Ishikawa (cell line): ENCODE data around the gene FETUB.

ENCODE experiments used
- CEBPB ChIP-seq: IDR thresholded peaks from 2 replicates; pipeline ENCODE4 v1.6.1; 2012
- CREB1 ChIP-seq: IDR thresholded peaks from 2 replicates; pipeline ENCODE4 v1.6.1; 2012; ENCODE audit warnings: low read depth
- EGR1 ChIP-seq: IDR thresholded peaks from 2 replicates; pipeline ENCODE4 v1.6.1; 2012
- EP300 ChIP-seq: IDR thresholded peaks from 2 replicates; pipeline ENCODE4 v1.6.1; 2012; ENCODE audit warnings: borderline replicate concordance
- FOXM1 ChIP-seq: IDR thresholded peaks from 2 replicates; pipeline ENCODE4 v1.6.1; 2012; ENCODE audit warnings: low read depth, borderline replicate concordance
- MAX ChIP-seq: IDR thresholded peaks from 2 replicates; pipeline ENCODE4 v1.6.1; 2012
- NFIC ChIP-seq: IDR thresholded peaks from 2 replicates; pipeline ENCODE4 v1.6.1; 2012
- RAD21 ChIP-seq: IDR thresholded peaks from 2 replicates; pipeline ENCODE4 v1.6.1; 2012; ENCODE audit warnings: low read depth
- REST ChIP-seq: IDR thresholded peaks from 2 replicates; pipeline ENCODE4 v1.6.1; 2012; ENCODE audit warnings: low read depth, mild to moderate bottlenecking
- TAF1 ChIP-seq: IDR thresholded peaks from 2 replicates; pipeline ENCODE4 v1.6.1; 2012; ENCODE audit warnings: low read depth, mild to moderate bottlenecking
- TCF12 ChIP-seq: IDR thresholded peaks from 2 replicates; pipeline ENCODE4 v1.6.1; 2012; ENCODE audit warnings: low read depth
- TEAD4 ChIP-seq: IDR thresholded peaks from 2 replicates; pipeline ENCODE4 v1.6.1; 2012
- USF1 ChIP-seq: IDR thresholded peaks from 2 replicates; pipeline ENCODE4 v1.6.1; 2012
- YY1 ChIP-seq: IDR thresholded peaks from 2 replicates; pipeline ENCODE4 v1.6.1; 2012; ENCODE audit warnings: low read depth
- ZBTB7A ChIP-seq: IDR thresholded peaks from 2 replicates; pipeline ENCODE4 v1.6.1; 2012; ENCODE audit warnings: low read depth

Gene FETUB

GRCh38 chr3:186694288-186695032, 54.3 kb downstream of the FETUB start:
- TF ChIP-seq TAF1 (no peak), MAX (no peak), TCF12 (no peak), RAD21 (no peak), FOXM1 (no peak), EGR1 (no peak), TEAD4 (no peak), NFIC (no peak), YY1 (no peak), CREB1 (no peak), CEBPB (no peak), EP300 (no peak), USF1 (no peak)

- TF ChIP-seq RAD21 = no peak
- no peak for TF ChIP-seq YY1
- no peak for TF ChIP-seq CEBPB
- TF ChIP-seq TCF12 = no peak
- no peak for TF ChIP-seq CREB1
- TF ChIP-seq ZBTB7A = no peak
- no peak for TF ChIP-seq EP300
- no peak for TF ChIP-seq REST
These were observed 56.3 kb downstream of the FETUB start for GRCh38 chr3:186696522-186696921.

- TF ChIP-seq REST (no peak), YY1 (no peak), TCF12 (no peak), CREB1 (no peak), TAF1 (no peak), MAX (no peak), FOXM1 (no peak), TEAD4 (no peak), EP300 (no peak), CEBPB (no peak), RAD21 (no peak), ZBTB7A (no peak), NFIC (no peak), USF1 (no peak), EGR1 (no peak)
These were observed 57.3 kb downstream of the FETUB start for GRCh38 chr3:186697510-186697909.

- no peak for TF ChIP-seq NFIC
- no peak for TF ChIP-seq RAD21
- TF ChIP-seq MAX = no peak
- TF ChIP-seq CEBPB = no peak
- no peak for TF ChIP-seq TEAD4
- no peak for TF ChIP-seq FOXM1
- TF ChIP-seq ZBTB7A = no peak
- TF ChIP-seq TAF1 = no peak
- no peak for TF ChIP-seq CREB1
These were observed 60.1 kb downstream of the FETUB start for GRCh38 chr3:186700267-186700666.
